NB4 (cell line): ENCODE measurements around the gene SSBP3.

Experiments used
- CTCF ChIP-seq: IDR thresholded peaks from one replicate; pipeline ENCODE4 v1.5.1; 2012; ENCODE audit warnings: low read depth, low read length
- POLR2A ChIP-seq: IDR thresholded peaks from 2 replicates; pipeline ENCODE4 v1.6.1; 2011; ENCODE audit warnings: mild to moderate bottlenecking; ENCODE audit not compliant: insufficient read length; ENCODE audit errors: extremely low read depth

DNA sequence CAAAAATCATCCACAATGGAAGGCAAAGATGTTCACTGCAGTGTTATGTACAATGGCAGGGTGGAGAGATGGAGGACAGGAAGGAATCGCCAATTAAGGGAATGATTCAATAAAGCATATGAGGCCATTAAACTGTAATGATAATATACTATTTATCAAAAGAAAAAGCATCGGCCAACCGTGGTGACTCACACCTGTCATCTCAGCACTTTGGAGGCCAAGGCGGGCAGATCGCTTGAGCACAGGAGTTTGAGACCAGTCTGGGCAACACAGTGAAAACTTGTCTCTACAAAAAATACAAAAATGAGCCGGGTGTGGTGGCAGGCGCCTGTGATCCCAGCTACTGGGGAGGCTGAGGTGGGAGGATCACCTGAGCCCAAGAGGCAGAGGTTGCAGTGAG lies 89.1 kb downstream of the SSBP3 start:
- no peak for TF ChIP-seq CTCF
- TF ChIP-seq POLR2A: no peak
